Hematopoietic multipotent progenitor cell treated with erythropoietin and hydrocortisone succinate and interleukin-3 and kit ligand, for 15 days (in vitro differentiated cells): ENCODE data around the gene TOX2.

Experiments used
- DNase-seq: peaks from one replicate; pipeline ENCODE4 v3.0.0-alpha.2; 2015; ENCODE audit warnings: low spot score

The TOX2 gene

GRCh38 chr20:44106615-44107014, 192.0 kb downstream of the TOX2 start:
- DNase-seq: no peak

GRCh38 chr20:44109951-44110361, 195.3 kb downstream of the TOX2 start:
- DNase-seq: no peak

GRCh38 chr20:44110816-44111568, 196.3 kb downstream of the TOX2 start:
- DNase-seq: no peak

GRCh38 chr20:44111712-44112335, 197.2 kb downstream of the TOX2 start:
- no peak for DNase-seq

GRCh38 chr20:44112456-44112855, 197.8 kb downstream of the TOX2 start:
- DNase-seq: no peak

GRCh38 chr20:44112889-44113617, 198.4 kb downstream of the TOX2 start:
- no peak for DNase-seq

- no peak for DNase-seq
Observed at GRCh38 chr20:44113618-44114376, 199.1 kb downstream of the TOX2 start.

- DNase-seq: no peak
Observed at GRCh38 chr20:44115181-44115580, 200.5 kb downstream of the TOX2 start.

- no peak for DNase-seq
Observed at GRCh38 chr20:44115762-44116644, 201.4 kb downstream of the TOX2 start.

- no peak for DNase-seq
Observed at GRCh38 chr20:44117296-44118184, 202.9 kb downstream of the TOX2 start.

- no peak for DNase-seq
Observed at GRCh38 chr20:44118185-44119033, 203.8 kb downstream of the TOX2 start.
